ENCODE results near the gene URB2.

GRCh38 chr1:229625915-229626831 lies at the start of gene URB2, which contains the start of gene TAF5L:
- TF ChIP-seq POLR2A (IDR thresholded peaks at IDR 0.05), result peak in 1 of 2 donors; percentile 27
- TF ChIP-seq CTCF (IDR thresholded peaks at IDR 0.05), result peak in 2 of 5 experiments; percentile 34 to 53

Data from tibial nerve (tissue), 3 donors.